Measurements from ENCODE around the gene CFAP119. TPM values are rescaled to one million over a fixed set of nuclear protein-coding genes. Genes with fewer than 3 reads are reported as not detected.

The CFAP119 gene
- total RNA-seq, 1 experiment from 2014 or later, result 9.6 TPM

- Histone ChIP-seq H2AFZ (ENCODE audit: low read length) (no peak overlapping the region), H3K4me2 (ENCODE audit: low read length) (peak overlapping the region; percentile 84; the same call in 1 of the 2 replicates), H3F3A (ENCODE audit: low read length, unreplicated experiment) (peaks cover 8% of the 10 kb centered on the region), H3K4me1 (ENCODE audit: insufficient read depth, low read length) (peaks cover 23% of the 10 kb centered on the region), H4K20me1 (ENCODE audit: low read length) (no peaks in the 10 kb centered on the region), H3K9me2 (replicated peaks; ENCODE audit: low read length) (no peaks in the 10 kb centered on the region), H3K27me3 (ENCODE audit: low read length) (no peaks in the 10 kb centered on the region), H3K27ac (ENCODE audit: low read length) (peak overlapping the region; percentile 83), H3K9ac (ENCODE audit: low read length) (no peak overlapping the region), H3K79me2 (ENCODE audit: low read length) (peaks cover 35% of the 10 kb centered on the region), H3K9me3 (ENCODE audit: low read length) (no peaks in the 10 kb centered on the region), H3K4me3 (ENCODE audit: low read length) (no peak overlapping the region), H3K36me3 (ENCODE audit: low read depth, low read length) (peaks cover 6% of the 10 kb centered on the region)
- BruUV-seq (replicated peaks), result no TSS peak
- DNase-seq, result no peak
- intact Hi-C loops (cut with micrococcal nuclease), result no loop called here
- ATAC-seq, result no peak
- TF ChIP-seq, protein P1, sequence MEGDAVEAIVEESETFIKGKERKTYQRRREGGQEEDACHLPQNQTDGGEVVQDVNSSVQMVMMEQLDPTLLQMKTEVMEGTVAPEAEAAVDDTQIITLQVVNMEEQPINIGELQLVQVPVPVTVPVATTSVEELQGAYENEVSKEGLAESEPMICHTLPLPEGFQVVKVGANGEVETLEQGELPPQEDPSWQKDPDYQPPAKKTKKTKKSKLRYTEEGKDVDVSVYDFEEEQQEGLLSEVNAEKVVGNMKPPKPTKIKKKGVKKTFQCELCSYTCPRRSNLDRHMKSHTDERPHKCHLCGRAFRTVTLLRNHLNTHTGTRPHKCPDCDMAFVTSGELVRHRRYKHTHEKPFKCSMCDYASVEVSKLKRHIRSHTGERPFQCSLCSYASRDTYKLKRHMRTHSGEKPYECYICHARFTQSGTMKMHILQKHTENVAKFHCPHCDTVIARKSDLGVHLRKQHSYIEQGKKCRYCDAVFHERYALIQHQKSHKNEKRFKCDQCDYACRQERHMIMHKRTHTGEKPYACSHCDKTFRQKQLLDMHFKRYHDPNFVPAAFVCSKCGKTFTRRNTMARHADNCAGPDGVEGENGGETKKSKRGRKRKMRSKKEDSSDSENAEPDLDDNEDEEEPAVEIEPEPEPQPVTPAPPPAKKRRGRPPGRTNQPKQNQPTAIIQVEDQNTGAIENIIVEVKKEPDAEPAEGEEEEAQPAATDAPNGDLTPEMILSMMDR (conservative IDR thresholded peaks at IDR 0.05; ENCODE audit: low read depth, low read length), result no peak
- TF ChIP-seq EZH2 (IDR thresholded peaks at IDR 0.05; ENCODE audit: low read length, unreplicated experiment) (no peak), EZH2phosphoT487 (IDR thresholded peaks at IDR 0.05; ENCODE audit: borderline replicate concordance, low read length) (no peak)
- ChIA-PET POLR2A (ENCODE audit: unreplicated experiment) (no interaction called here), CTCF (no interaction called here)
Observed at GRCh38 chr16:30746638-30747175, 15.2 kb downstream of the CFAP119 start.

- ChIA-PET CTCF (no interaction called here), POLR2A (ENCODE audit: unreplicated experiment) (no interaction called here)
- H4K20me1 ChIP-seq (ENCODE audit: low read length), result no peaks in the 10 kb centered on the region
- H3K4me1 ChIP-seq (ENCODE audit: insufficient read depth, low read length), result peaks cover 37% of the 10 kb centered on the region
- H3K9me3 ChIP-seq (ENCODE audit: low read length), result no peaks in the 10 kb centered on the region
- no peaks in the 10 kb centered on the region for H3K9me2 ChIP-seq (replicated peaks; ENCODE audit: low read length)
- no peak overlapping the region for H3K9ac ChIP-seq (ENCODE audit: low read length)
- ATAC-seq (no peak), DNase-seq (no peak)
- peaks cover 15% of the 10 kb centered on the region for H3F3A ChIP-seq (ENCODE audit: low read length, unreplicated experiment)
- no peak overlapping the region for H3K4me2 ChIP-seq (ENCODE audit: low read length)
- peaks cover 6% of the 10 kb centered on the region for H3K36me3 ChIP-seq (ENCODE audit: low read depth, low read length)
- no TSS peak for BruUV-seq (replicated peaks)
- TF ChIP-seq EZH2phosphoT487 (IDR thresholded peaks at IDR 0.05; ENCODE audit: borderline replicate concordance, low read length) (no peak), EZH2 (IDR thresholded peaks at IDR 0.05; ENCODE audit: low read length, unreplicated experiment) (no peak)
- TF ChIP-seq, protein P1 (conservative IDR thresholded peaks at IDR 0.05; ENCODE audit: low read depth, low read length), result no peak
- no peak overlapping the region for H2AFZ ChIP-seq (ENCODE audit: low read length)
- H3K79me2 ChIP-seq (ENCODE audit: low read length), result peaks cover 31% of the 10 kb centered on the region
- intact Hi-C loops (cut with micrococcal nuclease), result no loop called here
- H3K27me3 ChIP-seq (ENCODE audit: low read length), result no peaks in the 10 kb centered on the region
- no peak overlapping the region for H3K4me3 ChIP-seq (ENCODE audit: low read length)
- no peak overlapping the region for H3K27ac ChIP-seq (ENCODE audit: low read length)
Observed at GRCh38 chr16:30745082-30745481, 16.8 kb downstream of the CFAP119 start.

DNA sequence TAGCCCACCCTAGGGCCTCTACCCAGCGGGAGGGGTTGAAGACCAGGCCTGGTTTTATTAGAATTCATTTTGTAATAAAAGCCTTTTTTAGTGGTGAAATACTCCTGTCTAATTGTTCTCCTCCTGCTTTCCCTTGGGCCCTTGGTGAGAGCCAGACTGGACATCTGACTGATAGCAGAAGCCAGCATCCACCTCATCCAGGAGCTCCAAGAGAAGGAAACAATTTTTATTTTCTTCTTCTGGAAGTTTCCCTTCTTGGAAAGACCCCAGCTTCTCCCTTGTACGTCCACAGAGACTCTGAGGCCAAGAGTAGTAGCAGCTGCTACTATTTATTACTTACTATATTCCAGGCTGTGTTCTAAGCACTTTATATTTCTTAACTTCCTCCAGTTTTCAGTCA, 17.7 kb downstream of the CFAP119 start:
- no TSS peak for BruUV-seq (replicated peaks)
- Histone ChIP-seq H4K20me1 (ENCODE audit: low read length) (no peaks in the 10 kb centered on the region), H3K4me1 (ENCODE audit: insufficient read depth, low read length) (peaks cover 46% of the 10 kb centered on the region), H2AFZ (ENCODE audit: low read length) (no peak overlapping the region), H3K9ac (ENCODE audit: low read length) (no peak overlapping the region), H3F3A (ENCODE audit: low read length, unreplicated experiment) (peaks cover 15% of the 10 kb centered on the region), H3K27me3 (ENCODE audit: low read length) (no peaks in the 10 kb centered on the region), H3K27ac (ENCODE audit: low read length) (no peak overlapping the region), H3K36me3 (ENCODE audit: low read depth, low read length) (peaks cover 6% of the 10 kb centered on the region), H3K9me3 (ENCODE audit: low read length) (no peaks in the 10 kb centered on the region), H3K4me3 (ENCODE audit: low read length) (no peak overlapping the region), H3K79me2 (ENCODE audit: low read length) (peaks cover 22% of the 10 kb centered on the region), H3K9me2 (replicated peaks; ENCODE audit: low read length) (no peaks in the 10 kb centered on the region), H3K4me2 (ENCODE audit: low read length) (no peak overlapping the region)
- TF ChIP-seq, protein P1 (conservative IDR thresholded peaks at IDR 0.05; ENCODE audit: low read depth, low read length), result no peak
- TF ChIP-seq EZH2phosphoT487 (IDR thresholded peaks at IDR 0.05; ENCODE audit: borderline replicate concordance, low read length) (no peak), EZH2 (IDR thresholded peaks at IDR 0.05; ENCODE audit: low read length, unreplicated experiment) (no peak)
- DNase-seq, result no peak
- intact Hi-C loops (cut with micrococcal nuclease), result no loop called here
- ChIA-PET CTCF (no interaction called here), POLR2A (ENCODE audit: unreplicated experiment) (no interaction called here)
- no peak for ATAC-seq
